Activated CD4-positive, alpha-beta T cell treated with anti-CD3 and anti-CD28 coated beads for 36 hours (primary cell): ENCODE measurements around the gene KRTAP1-5. TPM values are rescaled to one million over a fixed set of nuclear protein-coding genes. Genes with fewer than 3 reads are reported as not detected.

Experiments used
- total RNA-seq, 2 experiments: library from RNA; stranded (reverse); gene quantifications; one replicate each; pipeline ENCODE4 v1.2.3, GENCODE V29; 2021

Gene KRTAP1-5
- total RNA-seq, 2 experiments from 2014 or later, result not detected

Other genes with a start within 250 kb of the KRTAP1-5 start
- gene KRT27, start 244.7 kb downstream of the KRTAP1-5 start, total RNA-seq, result not detected
- not detected for gene KRT28, start 227.2 kb downstream of the KRTAP1-5 start, total RNA-seq
- gene KRT10, start 204.6 kb downstream of the KRTAP1-5 start, total RNA-seq, result 10 to 100 TPM; 20.2 to 35.9 TPM
- gene KRT12, start 160.0 kb downstream of the KRTAP1-5 start, total RNA-seq, result not detected
- gene KRT20, start 142.0 kb downstream of the KRTAP1-5 start, total RNA-seq, result not detected
- not detected for gene KRT23, start 89.6 kb downstream of the KRTAP1-5 start, total RNA-seq
- not detected for gene KRT39, start 60.3 kb downstream of the KRTAP1-5 start, total RNA-seq
- not detected for gene KRT40, start 42.9 kb downstream of the KRTAP1-5 start, total RNA-seq
- not detected for gene KRTAP3-3, start 33.0 kb downstream of the KRTAP1-5 start, total RNA-seq
- gene KRTAP3-2, start 27.3 kb downstream of the KRTAP1-5 start, total RNA-seq, result not detected
- not detected for gene KRTAP3-1, start 18.1 kb downstream of the KRTAP1-5 start, total RNA-seq
- not detected for gene KRTAP1-4, start 3.0 kb upstream of the KRTAP1-5 start, total RNA-seq
- gene KRTAP1-3, start 7.7 kb upstream of the KRTAP1-5 start, total RNA-seq, result not detected
- gene KRTAP1-1, start 14.2 kb upstream of the KRTAP1-5 start, total RNA-seq, result not detected
- gene KRTAP2-1, start 20.1 kb upstream of the KRTAP1-5 start, total RNA-seq, result not detected
- not detected for gene KRTAP2-2, start 28.0 kb upstream of the KRTAP1-5 start, total RNA-seq
- gene KRTAP2-3, start 32.9 kb upstream of the KRTAP1-5 start, total RNA-seq, result not detected
- not detected for gene KRTAP2-4, start 38.7 kb upstream of the KRTAP1-5 start, total RNA-seq
- gene KRTAP4-7, start 56.9 kb upstream of the KRTAP1-5 start, total RNA-seq, result not detected
- not detected for gene KRTAP4-8, start 70.9 kb upstream of the KRTAP1-5 start, total RNA-seq
- not detected for gene KRTAP4-16, start 75.0 kb upstream of the KRTAP1-5 start, total RNA-seq
- not detected for gene KRTAP4-9, start 78.2 kb upstream of the KRTAP1-5 start, total RNA-seq
- not detected for gene KRTAP4-11, start 91.2 kb upstream of the KRTAP1-5 start, total RNA-seq
- not detected for gene KRTAP4-12, start 97.0 kb upstream of the KRTAP1-5 start, total RNA-seq
- not detected for gene KRTAP4-6, start 113.3 kb upstream of the KRTAP1-5 start, total RNA-seq
- gene KRTAP4-5, start 122.6 kb upstream of the KRTAP1-5 start, total RNA-seq, result not detected
- not detected for gene KRTAP4-4, start 133.5 kb upstream of the KRTAP1-5 start, total RNA-seq
- not detected for gene KRTAP4-3, start 141.0 kb upstream of the KRTAP1-5 start, total RNA-seq
- gene KRTAP4-2, start 151.0 kb upstream of the KRTAP1-5 start, total RNA-seq, result not detected
- not detected for gene KRTAP4-1, start 157.7 kb upstream of the KRTAP1-5 start, total RNA-seq
- gene KRTAP9-1, start 162.7 kb upstream of the KRTAP1-5 start, total RNA-seq, result not detected
- not detected for gene KRTAP9-2, start 199.4 kb upstream of the KRTAP1-5 start, total RNA-seq
- gene KRTAP9-3, start 205.2 kb upstream of the KRTAP1-5 start, total RNA-seq, result not detected
- gene KRTAP9-8, start 210.8 kb upstream of the KRTAP1-5 start, total RNA-seq, result not detected
- not detected for gene KRTAP9-4, start 222.5 kb upstream of the KRTAP1-5 start, total RNA-seq
- not detected for gene KRTAP9-9, start 228.2 kb upstream of the KRTAP1-5 start, total RNA-seq
- gene KRTAP9-6, start 238.2 kb upstream of the KRTAP1-5 start, total RNA-seq, result not detected
- gene KRTAP9-7, start 248.5 kb upstream of the KRTAP1-5 start, total RNA-seq, result not detected